AG04450 (cell line): ENCODE results near the gene MEGF10. TPM values are rescaled to one million over a fixed set of nuclear protein-coding genes. Genes with fewer than 3 reads are reported as not detected.

Source experiments
- CTCF ChIA-PET: fragments of 300-600, 350-600 bp; formaldehyde crosslinking; extraction: SDS; loops from one replicate; lab custom pipeline; 2022; ENCODE audit warnings: antibody characterized with exemption, inconsistent platforms; lab: Charles Lee
- POLR2A ChIA-PET: fragments of 350-600 bp; formaldehyde crosslinking; extraction: SDS; loops from one replicate; lab custom pipeline; 2021; ENCODE audit warnings: antibody characterized with exemption, inconsistent platforms; lab: Yijun Ruan, JAX
- DNase-seq: peaks from one replicate; pipeline ENCODE4 v3.0.0-alpha.2; 2011; ENCODE audit warnings: low read depth, low spot score
- H3K27ac ChIP-seq: one replicate; pipeline ENCODE4 v1.5.1; 2012; ENCODE audit warnings: low read depth, low read length, control low read depth
- H3K27me3 ChIP-seq: one replicate; pipeline ENCODE4 v1.6.0; 2012; ENCODE audit warnings: low read length; ENCODE audit not compliant: control insufficient read depth, insufficient read depth
- H3K4me3 ChIP-seq: 2 replicates; pipeline ENCODE4 v1.5.1; 2011; ENCODE audit warnings: mild to moderate bottlenecking, low read depth, low read length, control low read depth
- H3K9me3 ChIP-seq: 2 replicates; pipeline ENCODE4 v1.5.1; 2012; ENCODE audit warnings: low read length; ENCODE audit not compliant: control insufficient read depth, insufficient read depth
- polyA plus RNA-seq: library from polyadenylated mRNA; depleted of rRNA; stranded (reverse); fragments of >200 nt; gene quantifications from 2 replicates; pipeline ENCODE4 v1.2.3, GENCODE V29; 2011; rRNA removed
- small RNA-seq: library from RNA; depleted of rRNA; stranded (forward); fragments of <200 nt; gene quantifications from one replicate; pipeline ENCODE3, GENCODE V24; 2012; ENCODE audit warnings: low read depth; ENCODE audit not compliant: insufficient read length
- TF ChIP-seq, protein P1 (sequence below): IDR thresholded peaks from 2 replicates; pipeline ENCODE4 v1.5.1; 2011; ENCODE audit warnings: low read depth, low read length, control low read depth, inconsistent platforms

The MEGF10 gene
- polyA plus RNA-seq, 1 experiment: not detected

DNA sequence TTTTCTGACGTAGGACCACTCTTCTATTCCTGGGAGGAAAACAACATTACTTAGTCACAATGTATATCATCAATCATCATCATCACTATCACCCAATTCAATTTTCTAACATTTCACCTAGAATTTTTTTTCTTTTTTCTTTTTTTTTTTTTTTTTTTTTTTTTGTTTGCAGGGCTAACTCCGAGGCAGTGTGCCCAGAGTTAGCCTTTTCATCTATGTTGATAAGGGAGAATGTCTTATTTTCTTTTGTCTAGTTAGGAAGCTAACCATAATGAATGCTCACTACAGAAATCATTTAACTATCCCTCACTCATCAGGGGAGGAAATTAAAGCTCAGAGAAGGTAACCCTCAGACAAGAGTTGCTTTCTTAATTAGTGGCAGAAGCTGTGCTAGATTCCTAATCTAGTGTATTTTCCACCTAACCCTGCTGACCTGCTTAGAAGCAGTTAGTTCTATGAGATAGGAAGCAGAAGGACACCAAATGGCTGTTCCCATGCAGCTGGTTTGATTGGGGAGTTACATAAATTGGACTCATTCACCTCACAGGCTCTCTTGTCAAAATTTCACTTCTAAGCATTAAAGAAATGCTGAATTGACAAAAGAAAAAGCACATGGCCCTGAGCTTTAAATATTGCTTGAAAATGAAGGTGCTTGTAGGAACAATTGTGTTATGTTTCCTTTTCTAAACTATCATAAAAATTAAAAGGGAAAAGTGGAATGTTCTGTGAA lies 218.2 kb downstream of the MEGF10 start:
- Histone ChIP-seq H3K9me3 (no peaks in the 10 kb centered on the region), H3K4me3 (no peak overlapping the region), H3K27me3 (peaks cover 11% of the 10 kb centered on the region), H3K27ac (no peak overlapping the region)
- ChIA-PET CTCF (interaction anchor here (2.8 kb wide), 1 partner anchor 16 kb away, joined by 11 read pairs; no protein-coding TSS in a partner anchor), POLR2A (no interaction called here)
- DNase-seq: no peak
- TF ChIP-seq, protein P1, sequence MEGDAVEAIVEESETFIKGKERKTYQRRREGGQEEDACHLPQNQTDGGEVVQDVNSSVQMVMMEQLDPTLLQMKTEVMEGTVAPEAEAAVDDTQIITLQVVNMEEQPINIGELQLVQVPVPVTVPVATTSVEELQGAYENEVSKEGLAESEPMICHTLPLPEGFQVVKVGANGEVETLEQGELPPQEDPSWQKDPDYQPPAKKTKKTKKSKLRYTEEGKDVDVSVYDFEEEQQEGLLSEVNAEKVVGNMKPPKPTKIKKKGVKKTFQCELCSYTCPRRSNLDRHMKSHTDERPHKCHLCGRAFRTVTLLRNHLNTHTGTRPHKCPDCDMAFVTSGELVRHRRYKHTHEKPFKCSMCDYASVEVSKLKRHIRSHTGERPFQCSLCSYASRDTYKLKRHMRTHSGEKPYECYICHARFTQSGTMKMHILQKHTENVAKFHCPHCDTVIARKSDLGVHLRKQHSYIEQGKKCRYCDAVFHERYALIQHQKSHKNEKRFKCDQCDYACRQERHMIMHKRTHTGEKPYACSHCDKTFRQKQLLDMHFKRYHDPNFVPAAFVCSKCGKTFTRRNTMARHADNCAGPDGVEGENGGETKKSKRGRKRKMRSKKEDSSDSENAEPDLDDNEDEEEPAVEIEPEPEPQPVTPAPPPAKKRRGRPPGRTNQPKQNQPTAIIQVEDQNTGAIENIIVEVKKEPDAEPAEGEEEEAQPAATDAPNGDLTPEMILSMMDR: no peak

Small RNA genes lying within 50 kb of the gene (small RNA-seq; reads per million reads assigned to genes)
- not detected for gene AC010424.1

Other genes with a start within 250 kb of the MEGF10 start
- gene C5orf63, start 217.3 kb upstream of the MEGF10 start, polyA plus RNA-seq: 2.9 and 3.2 TPM in 2 replicates
- 108 and 120 TPM in 2 replicates for gene PRRC1, start 226.8 kb downstream of the MEGF10 start, polyA plus RNA-seq